ENCODE data around the gene PLEKHA1.

Gene PLEKHA1

GRCh38 chr10:122435212-122435827 is 60.8 kb downstream of the PLEKHA1 start:
- no peak overlapping the region for H3K27ac ChIP-seq (ENCODE audit: low read length)
- H3K36me3 ChIP-seq (ENCODE audit: control insufficient read depth in 1 of 2, insufficient read depth in 2 of 2, low read length in 2 of 2): peaks cover under 1 to 3% of the 10 kb centered on the region in 2 donors
- H3K27me3 ChIP-seq (ENCODE audit: low read depth, low read length): no peaks in the 10 kb centered on the region
- no peak overlapping the region for H3K4me3 ChIP-seq (ENCODE audit: low read depth in 1 of 2, low read length in 2 of 2)
- no peaks in the 10 kb centered on the region for H3K4me1 ChIP-seq (ENCODE audit: control insufficient read depth in 1 of 2, insufficient read depth in 2 of 2, low read length in 2 of 2)
- H3K9me3 ChIP-seq (ENCODE audit: control insufficient read depth in 1 of 2, low read length in 2 of 2): no peaks in the 10 kb centered on the region

- Histone ChIP-seq H3K36me3 (ENCODE audit: control insufficient read depth in 1 of 2, insufficient read depth in 2 of 2, low read length in 2 of 2) (no peaks in the 10 kb centered on the region), H3K4me3 (ENCODE audit: low read depth in 1 of 2, low read length in 2 of 2) (no peak overlapping the region), H3K27ac (ENCODE audit: low read length) (no peak overlapping the region), H3K27me3 (ENCODE audit: low read depth, low read length) (no peaks in the 10 kb centered on the region), H3K4me1 (ENCODE audit: control insufficient read depth in 1 of 2, insufficient read depth in 2 of 2, low read length in 2 of 2) (no peaks in the 10 kb centered on the region), H3K9me3 (ENCODE audit: control insufficient read depth in 1 of 2, low read length in 2 of 2) (no peaks in the 10 kb centered on the region)
Observed at GRCh38 chr10:122441961-122442360, 67.5 kb downstream of the PLEKHA1 start.

- H3K27me3 ChIP-seq (ENCODE audit: low read depth, low read length): no peaks in the 10 kb centered on the region
- no peak overlapping the region for H3K4me3 ChIP-seq (ENCODE audit: low read depth in 1 of 2, low read length in 2 of 2)
- H3K27ac ChIP-seq (ENCODE audit: low read length): no peak overlapping the region
- H3K4me1 ChIP-seq (ENCODE audit: control insufficient read depth in 1 of 2, insufficient read depth in 2 of 2, low read length in 2 of 2): peaks cover 0 to 5% of the 10 kb centered on the region in 2 donors
- no peaks in the 10 kb centered on the region for H3K36me3 ChIP-seq (ENCODE audit: control insufficient read depth in 1 of 2, insufficient read depth in 2 of 2, low read length in 2 of 2)
- no peaks in the 10 kb centered on the region for H3K9me3 ChIP-seq (ENCODE audit: control insufficient read depth in 1 of 2, low read length in 2 of 2)
Observed at GRCh38 chr10:122445469-122445868, 71.0 kb downstream of the PLEKHA1 start.

GRCh38 chr10:122445904-122446303 is 71.4 kb downstream of the PLEKHA1 start:
- no peaks in the 10 kb centered on the region for H3K9me3 ChIP-seq (ENCODE audit: control insufficient read depth in 1 of 2, low read length in 2 of 2)
- H3K27ac ChIP-seq (ENCODE audit: low read length): no peak overlapping the region
- H3K4me3 ChIP-seq (ENCODE audit: low read depth in 1 of 2, low read length in 2 of 2): no peak overlapping the region
- peaks cover 0 to 5% of the 10 kb centered on the region in 2 donors for H3K4me1 ChIP-seq (ENCODE audit: control insufficient read depth in 1 of 2, insufficient read depth in 2 of 2, low read length in 2 of 2)
- H3K27me3 ChIP-seq (ENCODE audit: low read depth, low read length): no peaks in the 10 kb centered on the region
- H3K36me3 ChIP-seq (ENCODE audit: control insufficient read depth in 1 of 2, insufficient read depth in 2 of 2, low read length in 2 of 2): no peaks in the 10 kb centered on the region

- Histone ChIP-seq H3K9me3 (ENCODE audit: control insufficient read depth in 1 of 2, low read length in 2 of 2) (no peaks in the 10 kb centered on the region), H3K4me1 (ENCODE audit: control insufficient read depth in 1 of 2, insufficient read depth in 2 of 2, low read length in 2 of 2) (peaks cover 0 to 5% of the 10 kb centered on the region in 2 donors), H3K27ac (ENCODE audit: low read length) (no peak overlapping the region), H3K4me3 (ENCODE audit: low read depth in 1 of 2, low read length in 2 of 2) (no peak overlapping the region), H3K36me3 (ENCODE audit: control insufficient read depth in 1 of 2, insufficient read depth in 2 of 2, low read length in 2 of 2) (no peaks in the 10 kb centered on the region), H3K27me3 (ENCODE audit: low read depth, low read length) (no peaks in the 10 kb centered on the region)
Observed at GRCh38 chr10:122446668-122447423, 72.3 kb downstream of the PLEKHA1 start.

- Histone ChIP-seq H3K36me3 (ENCODE audit: control insufficient read depth in 1 of 2, insufficient read depth in 2 of 2, low read length in 2 of 2) (no peaks in the 10 kb centered on the region), H3K27me3 (ENCODE audit: low read depth, low read length) (no peaks in the 10 kb centered on the region), H3K4me3 (ENCODE audit: low read depth in 1 of 2, low read length in 2 of 2) (no peak overlapping the region), H3K9me3 (ENCODE audit: control insufficient read depth in 1 of 2, low read length in 2 of 2) (no peaks in the 10 kb centered on the region), H3K4me1 (ENCODE audit: control insufficient read depth in 1 of 2, insufficient read depth in 2 of 2, low read length in 2 of 2) (peaks cover 0 to 5% of the 10 kb centered on the region in 2 donors), H3K27ac (ENCODE audit: low read length) (no peak overlapping the region)
Observed at GRCh38 chr10:122448600-122448999, 74.1 kb downstream of the PLEKHA1 start.

- Histone ChIP-seq H3K9me3 (ENCODE audit: control insufficient read depth in 1 of 2, low read length in 2 of 2) (no peaks in the 10 kb centered on the region), H3K27ac (ENCODE audit: low read length) (no peak overlapping the region), H3K4me1 (ENCODE audit: control insufficient read depth in 1 of 2, insufficient read depth in 2 of 2, low read length in 2 of 2) (peaks cover 0 to 5% of the 10 kb centered on the region in 2 donors), H3K4me3 (ENCODE audit: low read depth in 1 of 2, low read length in 2 of 2) (no peak overlapping the region), H3K27me3 (ENCODE audit: low read depth, low read length) (no peaks in the 10 kb centered on the region), H3K36me3 (ENCODE audit: control insufficient read depth in 1 of 2, insufficient read depth in 2 of 2, low read length in 2 of 2) (no peaks in the 10 kb centered on the region)
Observed at GRCh38 chr10:122449153-122449552, 74.6 kb downstream of the PLEKHA1 start.

- Histone ChIP-seq H3K4me1 (ENCODE audit: control insufficient read depth in 1 of 2, insufficient read depth in 2 of 2, low read length in 2 of 2) (peaks cover 0 to 5% of the 10 kb centered on the region in 2 donors), H3K9me3 (ENCODE audit: control insufficient read depth in 1 of 2, low read length in 2 of 2) (no peaks in the 10 kb centered on the region), H3K36me3 (ENCODE audit: control insufficient read depth in 1 of 2, insufficient read depth in 2 of 2, low read length in 2 of 2) (no peaks in the 10 kb centered on the region), H3K4me3 (ENCODE audit: low read depth in 1 of 2, low read length in 2 of 2) (no peak overlapping the region), H3K27me3 (ENCODE audit: low read depth, low read length) (no peaks in the 10 kb centered on the region), H3K27ac (ENCODE audit: low read length) (no peak overlapping the region)
Observed at GRCh38 chr10:122450353-122450990, 76.0 kb downstream of the PLEKHA1 start.

- no peak overlapping the region for H3K27ac ChIP-seq (ENCODE audit: low read length)
- H3K4me3 ChIP-seq (ENCODE audit: low read depth in 1 of 2, low read length in 2 of 2): no peak overlapping the region
- no peaks in the 10 kb centered on the region for H3K4me1 ChIP-seq (ENCODE audit: control insufficient read depth in 1 of 2, insufficient read depth in 2 of 2, low read length in 2 of 2)
- H3K36me3 ChIP-seq (ENCODE audit: control insufficient read depth in 1 of 2, insufficient read depth in 2 of 2, low read length in 2 of 2): no peaks in the 10 kb centered on the region
- no peaks in the 10 kb centered on the region for H3K27me3 ChIP-seq (ENCODE audit: low read depth, low read length)
- H3K9me3 ChIP-seq (ENCODE audit: control insufficient read depth in 1 of 2, low read length in 2 of 2): no peaks in the 10 kb centered on the region
Observed at GRCh38 chr10:122454071-122454470, 79.6 kb downstream of the PLEKHA1 start.

GRCh38 chr10:122454603-122455080 is 80.1 kb downstream of the PLEKHA1 start, which contains the start of gene ARMS2:
Gene ARMS2 (plus strand): TSS chr10:122454653. CDS start chr10:122454728, 75 bp downstream.
- Histone ChIP-seq H3K4me1 (ENCODE audit: control insufficient read depth in 1 of 2, insufficient read depth in 2 of 2, low read length in 2 of 2) (no peaks in the 10 kb centered on the region), H3K36me3 (ENCODE audit: control insufficient read depth in 1 of 2, insufficient read depth in 2 of 2, low read length in 2 of 2) (no peaks in the 10 kb centered on the region), H3K27me3 (ENCODE audit: low read depth, low read length) (no peaks in the 10 kb centered on the region), H3K27ac (ENCODE audit: low read length) (no peak within 1 kb of the TSS), H3K9me3 (ENCODE audit: control insufficient read depth in 1 of 2, low read length in 2 of 2) (no peaks in the 10 kb centered on the region), H3K4me3 (ENCODE audit: low read depth in 1 of 2, low read length in 2 of 2) (no peak within 1 kb of the TSS)

- H3K9me3 ChIP-seq (ENCODE audit: control insufficient read depth in 1 of 2, low read length in 2 of 2): no peaks in the 10 kb centered on the region
- H3K27ac ChIP-seq (ENCODE audit: low read length): no peak overlapping the region
- H3K4me1 ChIP-seq (ENCODE audit: control insufficient read depth in 1 of 2, insufficient read depth in 2 of 2, low read length in 2 of 2): no peaks in the 10 kb centered on the region
- H3K4me3 ChIP-seq (ENCODE audit: low read depth in 1 of 2, low read length in 2 of 2): no peak overlapping the region
- H3K27me3 ChIP-seq (ENCODE audit: low read depth, low read length): no peaks in the 10 kb centered on the region
- no peaks in the 10 kb centered on the region for H3K36me3 ChIP-seq (ENCODE audit: control insufficient read depth in 1 of 2, insufficient read depth in 2 of 2, low read length in 2 of 2)
Observed at GRCh38 chr10:122455376-122456079, 81.0 kb downstream of the PLEKHA1 start.
